ENCODE data around the gene PUS1. TPM values are rescaled to one million over a fixed set of nuclear protein-coding genes. Genes with fewer than 3 reads are reported as not detected.
A peak's percentile ranks its signal among the peaks of the same experiment; 100 is the strongest.

The PUS1 gene
- total RNA-seq, 4 donors from 2014 or later, result 14.7 to 23.3 (median 19.5) TPM

- peaks cover 30 to 71% (median 64%) of the 10 kb centered on the region in 4 donors for H3K36me3 ChIP-seq
- WGBS, result 90% methylated on average over 7 of the region's 7 CpGs
- H3K27ac ChIP-seq (replicated peaks in 1 of 4), result peak overlapping the region in 1 of 4 donors; percentile 69
- no peaks in the 10 kb centered on the region for H3K27me3 ChIP-seq
- H3K4me1 ChIP-seq, result peaks cover 0 to 8% (median 0%) of the 10 kb centered on the region in 4 donors
- no peak for DNase-seq (ENCODE audit: extremely low spot score)
- H3K9me3 ChIP-seq, result no peaks in the 10 kb centered on the region
- TF ChIP-seq POLR2A (IDR thresholded peaks at IDR 0.05; ENCODE audit: low read depth), result no peak
- H3K4me3 ChIP-seq, result no peak overlapping the region
- intact Hi-C loops (cut with DNase I), result no loop called here
Measured at GRCh38 chr12:131938082-131938481, 9.0 kb downstream of the PUS1 start.

- Histone ChIP-seq H3K9me3 (no peaks in the 10 kb centered on the region), H3K4me1 (peaks cover 0 to 8% (median 0%) of the 10 kb centered on the region in 4 donors), H3K27me3 (no peaks in the 10 kb centered on the region), H3K4me3 (no peak overlapping the region), H3K36me3 (peaks cover 24 to 71% (median 60%) of the 10 kb centered on the region in 4 donors), H3K27ac (replicated peaks in 1 of 4) (no peak overlapping the region)
- no peak for DNase-seq (ENCODE audit: extremely low spot score)
- 96% methylated on average over 16 of the region's 16 CpGs for WGBS
- intact Hi-C loops (cut with DNase I), result no loop called here
- TF ChIP-seq CTCF (IDR thresholded peaks at IDR 0.05) (no peak), POLR2A (IDR thresholded peaks at IDR 0.05; ENCODE audit: low read depth) (no peak), POLR2AphosphoS5 (IDR thresholded peaks at IDR 0.05) (no peak), EP300 (IDR thresholded peaks at IDR 0.05) (no peak)
Measured at GRCh38 chr12:131939007-131939406, 9.9 kb downstream of the PUS1 start.

- Histone ChIP-seq H3K27me3 (no peaks in the 10 kb centered on the region), H3K27ac (replicated peaks in 1 of 4) (peak overlapping the region in 2 of 4 donors; percentile 14 to 43), H3K36me3 (peaks cover 21 to 71% (median 59%) of the 10 kb centered on the region in 4 donors), H3K4me1 (peaks cover 0 to 8% (median 0%) of the 10 kb centered on the region in 4 donors), H3K9me3 (no peaks in the 10 kb centered on the region), H3K4me3 (no peak overlapping the region)
- DNase-seq (ENCODE audit: extremely low spot score), result no peak
- TF ChIP-seq POLR2AphosphoS5 (IDR thresholded peaks at IDR 0.05) (peak in 1 of 2 donors; percentile 54), CTCF (IDR thresholded peaks at IDR 0.05) (no peak), EP300 (IDR thresholded peaks at IDR 0.05) (no peak), POLR2A (IDR thresholded peaks at IDR 0.05; ENCODE audit: low read depth) (no peak)
- 83% methylated on average over 8 of the region's 8 CpGs for WGBS
- intact Hi-C loops (cut with DNase I), result no loop called here
Measured at GRCh38 chr12:131940141-131940547, 11.1 kb downstream of the PUS1 start.

GRCh38 chr12:131941116-131941986 is 12.3 kb downstream of the PUS1 start:
- WGBS, result 96% methylated on average over 39 of the region's 46 CpGs
- no peaks in the 10 kb centered on the region for H3K27me3 ChIP-seq
- no peak for DNase-seq (ENCODE audit: extremely low spot score)
- H3K9me3 ChIP-seq, result no peaks in the 10 kb centered on the region
- H3K36me3 ChIP-seq, result peaks cover 21 to 62% (median 54%) of the 10 kb centered on the region in 4 donors
- peaks cover 0 to 6% (median 0%) of the 10 kb centered on the region in 4 donors for H3K4me1 ChIP-seq
- TF ChIP-seq CTCF (IDR thresholded peaks at IDR 0.05) (no peak), POLR2AphosphoS5 (IDR thresholded peaks at IDR 0.05) (no peak), POLR2A (IDR thresholded peaks at IDR 0.05; ENCODE audit: low read depth) (no peak), EP300 (IDR thresholded peaks at IDR 0.05) (no peak)
- intact Hi-C loops (cut with DNase I), result no loop called here
- no peak overlapping the region for H3K27ac ChIP-seq (replicated peaks in 1 of 4)
- H3K4me3 ChIP-seq, result no peak overlapping the region

GRCh38 chr12:131941987-131942341 is 12.9 kb downstream of the PUS1 start:
- H3K36me3 ChIP-seq, result peaks cover 21 to 62% (median 52%) of the 10 kb centered on the region in 4 donors

More at GRCh38 chr12:131941987-131942341, 12.9 kb downstream of the PUS1 start:
- WGBS, result 90% methylated on average over 3 of the region's 7 CpGs
- Histone ChIP-seq H3K4me3 (no peak overlapping the region), H3K9me3 (no peaks in the 10 kb centered on the region), H3K27me3 (no peaks in the 10 kb centered on the region), H3K27ac (replicated peaks in 1 of 4) (no peak overlapping the region), H3K4me1 (no peaks in the 10 kb centered on the region)
- intact Hi-C loops (cut with DNase I), result no loop called here
- DNase-seq (ENCODE audit: extremely low spot score), result no peak
- TF ChIP-seq EP300 (IDR thresholded peaks at IDR 0.05), result no peak

All from esophagus muscularis mucosa (tissue), 4 donors.